HL-60 (cell line): Measurements from ENCODE around the gene PDS5B.

Experiments used
- CTCF ChIP-seq: IDR thresholded peaks from one replicate; pipeline ENCODE4 v1.5.1; 2011; ENCODE audit warnings: low read length, control low read depth, inconsistent platforms; ENCODE audit not compliant: insufficient read depth
- REST ChIP-seq: IDR thresholded peaks from 2 replicates; pipeline ENCODE4 v1.6.1; 2012; ENCODE audit warnings: low read depth; ENCODE audit not compliant: insufficient replicate concordance

DNA sequence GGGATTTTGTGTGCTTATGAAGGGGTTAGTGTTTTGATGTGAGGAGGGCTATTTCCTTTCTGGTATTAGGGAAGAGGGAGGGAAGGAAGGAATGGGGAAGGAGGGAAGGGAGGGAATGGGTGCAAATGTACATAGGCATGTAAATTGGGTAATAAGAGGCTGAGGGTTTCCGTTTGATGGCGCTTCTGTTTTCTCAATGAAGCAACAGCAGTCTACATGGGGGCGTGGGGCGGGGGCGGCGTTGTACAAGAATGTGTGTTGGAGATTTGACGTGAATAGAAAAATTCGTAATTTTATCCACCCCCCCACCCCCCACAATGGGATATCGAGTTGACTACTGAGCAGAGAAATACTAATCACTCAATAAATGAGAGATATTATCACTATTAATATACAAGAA is 52.5 kb downstream of the PDS5B start:
- no peak for TF ChIP-seq REST
- no peak for TF ChIP-seq CTCF
